A549 (cell line): Measurements from ENCODE around the gene TBC1D24.

Experiments
- EP300 ChIP-seq, 2 experiments: fragments of >200 bp; sonication (Bioruptor Twin); formaldehyde crosslinking; IDR thresholded peaks; 2 replicates in 1 of 2; 3 replicates in 1 of 2; pipeline ENCODE4 v1.6.1; 2016 to 2017
- POLR2A ChIP-seq: IDR thresholded peaks from 2 replicates; pipeline ENCODE4 v1.6.1; 2012; ENCODE audit warnings: mild to moderate bottlenecking, low read length
- RAD21 ChIP-seq, 2 experiments: fragments of >200 bp in 1 of 2; sonication (Bioruptor Twin) in 1 of 2; formaldehyde crosslinking in 1 of 2; IDR thresholded peaks in 1 of 2; conservative IDR thresholded peaks in 1 of 2; 2 replicates in 1 of 2; 3 replicates in 1 of 2; pipeline ENCODE4 v1.6.1; 2012 to 2018; ENCODE audit warnings: inconsistent platforms in 1 of 2
- REST ChIP-seq: fragments of 200-600 bp; sonication (generic); IDR thresholded peaks from 2 replicates; pipeline ENCODE4 v1.6.1; 2016; ENCODE audit warnings: antibody characterized with exemption, mild to moderate bottlenecking, moderate library complexity
- TP53 ChIP-seq: fragments of 250-450 bp; sonication (Bioruptor Pico); IDR thresholded peaks from 2 replicates; pipeline ENCODE4 v1.5.0; 2021; ENCODE audit warnings: mild to moderate bottlenecking, moderate library complexity
- TF ChIP-seq, protein P1 (sequence below): fragments of >200 bp; sonication (Bioruptor Twin); formaldehyde crosslinking; IDR thresholded peaks from 3 replicates; pipeline ENCODE4 v1.5.1; 2016
- TF ChIP-seq, protein P2 (sequence below): IDR thresholded peaks from 2 replicates; pipeline ENCODE4 v1.6.1; 2012
- TF ChIP-seq, protein P3 (sequence below): fragments of 250-450 bp; sonication (Bioruptor Pico); IDR thresholded peaks from 2 replicates; pipeline ENCODE4 v1.5.0; 2020; ENCODE audit warnings: low read depth, mild to moderate bottlenecking, moderate library complexity

GRCh38 chr16:2465653-2466415, 9.1 kb upstream of the TBC1D24 start:
- TF ChIP-seq EP300 (IDR thresholded peaks at IDR 0.05) (no peak), POLR2A (0 out of 2 replicates have a peak, but pooled peaks have one; percentile 12), REST (no peak), TP53 (no peak), RAD21 (conservative IDR thresholded peaks at IDR 0.05 in 1 of 2, IDR thresholded peaks at IDR 0.05 in 1 of 2) (peak in 1 of 2 experiments; percentile 3; a peak in 1 of 5 replicates)
- TF ChIP-seq, protein P1, sequence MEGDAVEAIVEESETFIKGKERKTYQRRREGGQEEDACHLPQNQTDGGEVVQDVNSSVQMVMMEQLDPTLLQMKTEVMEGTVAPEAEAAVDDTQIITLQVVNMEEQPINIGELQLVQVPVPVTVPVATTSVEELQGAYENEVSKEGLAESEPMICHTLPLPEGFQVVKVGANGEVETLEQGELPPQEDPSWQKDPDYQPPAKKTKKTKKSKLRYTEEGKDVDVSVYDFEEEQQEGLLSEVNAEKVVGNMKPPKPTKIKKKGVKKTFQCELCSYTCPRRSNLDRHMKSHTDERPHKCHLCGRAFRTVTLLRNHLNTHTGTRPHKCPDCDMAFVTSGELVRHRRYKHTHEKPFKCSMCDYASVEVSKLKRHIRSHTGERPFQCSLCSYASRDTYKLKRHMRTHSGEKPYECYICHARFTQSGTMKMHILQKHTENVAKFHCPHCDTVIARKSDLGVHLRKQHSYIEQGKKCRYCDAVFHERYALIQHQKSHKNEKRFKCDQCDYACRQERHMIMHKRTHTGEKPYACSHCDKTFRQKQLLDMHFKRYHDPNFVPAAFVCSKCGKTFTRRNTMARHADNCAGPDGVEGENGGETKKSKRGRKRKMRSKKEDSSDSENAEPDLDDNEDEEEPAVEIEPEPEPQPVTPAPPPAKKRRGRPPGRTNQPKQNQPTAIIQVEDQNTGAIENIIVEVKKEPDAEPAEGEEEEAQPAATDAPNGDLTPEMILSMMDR, result no peak
- TF ChIP-seq, protein P2, sequence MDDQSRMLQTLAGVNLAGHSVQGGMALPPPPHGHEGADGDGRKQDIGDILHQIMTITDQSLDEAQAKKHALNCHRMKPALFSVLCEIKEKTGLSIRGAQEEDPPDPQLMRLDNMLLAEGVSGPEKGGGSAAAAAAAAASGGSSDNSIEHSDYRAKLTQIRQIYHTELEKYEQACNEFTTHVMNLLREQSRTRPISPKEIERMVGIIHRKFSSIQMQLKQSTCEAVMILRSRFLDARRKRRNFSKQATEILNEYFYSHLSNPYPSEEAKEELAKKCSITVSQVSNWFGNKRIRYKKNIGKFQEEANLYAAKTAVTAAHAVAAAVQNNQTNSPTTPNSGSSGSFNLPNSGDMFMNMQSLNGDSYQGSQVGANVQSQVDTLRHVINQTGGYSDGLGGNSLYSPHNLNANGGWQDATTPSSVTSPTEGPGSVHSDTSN, result peak; percentile 9; the same call in 1 of the 2 replicates
- TF ChIP-seq, protein P3, sequence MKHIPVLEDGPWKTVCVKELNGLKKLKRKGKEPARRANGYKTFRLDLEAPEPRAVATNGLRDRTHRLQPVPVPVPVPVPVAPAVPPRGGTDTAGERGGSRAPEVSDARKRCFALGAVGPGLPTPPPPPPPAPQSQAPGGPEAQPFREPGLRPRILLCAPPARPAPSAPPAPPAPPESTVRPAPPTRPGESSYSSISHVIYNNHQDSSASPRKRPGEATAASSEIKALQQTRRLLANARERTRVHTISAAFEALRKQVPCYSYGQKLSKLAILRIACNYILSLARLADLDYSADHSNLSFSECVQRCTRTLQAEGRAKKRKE, result no peak
